ENCODE data around the gene PADI4.
"Not testable (repeated sequence)": the region's sequence is repeated elsewhere in the genome, so short reads cannot be mapped to it uniquely, and the experiment has no call there.

The PADI4 gene

DNA sequence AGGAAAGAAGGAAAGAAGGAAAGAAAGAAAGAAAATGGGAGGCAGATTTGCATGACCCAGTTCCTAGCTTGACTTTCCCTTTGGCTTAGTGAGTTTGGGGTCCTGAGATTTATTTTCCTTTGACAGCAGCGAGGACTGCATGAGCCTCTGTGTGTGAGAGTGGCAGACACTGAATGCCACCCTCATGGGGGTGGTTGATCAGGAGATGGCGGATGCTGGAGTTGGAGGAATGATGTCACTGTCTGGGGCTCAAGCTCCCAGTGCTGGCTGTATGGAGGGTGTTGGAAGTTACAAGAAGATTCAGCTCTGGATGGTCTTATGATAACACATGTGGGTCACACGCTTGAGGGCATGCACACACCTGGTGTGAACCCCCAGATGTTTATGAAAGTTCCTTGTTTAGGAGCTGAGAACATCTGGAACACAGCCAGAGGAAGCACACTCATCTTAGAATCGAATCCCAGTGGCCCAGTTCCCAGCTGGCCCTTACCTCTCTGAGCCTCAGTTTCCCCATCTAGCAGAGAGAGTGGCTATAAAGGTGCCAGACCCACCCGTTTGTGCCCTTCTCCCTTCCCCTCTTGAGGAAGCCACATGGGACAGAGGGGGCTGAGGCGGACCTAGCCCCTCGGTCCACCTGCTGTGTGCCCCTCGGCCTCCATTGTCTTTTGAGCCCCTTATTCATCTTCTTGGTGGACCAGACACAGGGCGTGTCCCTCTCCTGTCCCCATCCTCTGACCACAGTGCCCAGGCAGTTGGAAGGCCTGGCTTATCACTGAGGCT is 5.7 kb downstream of the PADI4 start:
- DNase-seq (ENCODE audit: low read depth): no peak

DNA sequence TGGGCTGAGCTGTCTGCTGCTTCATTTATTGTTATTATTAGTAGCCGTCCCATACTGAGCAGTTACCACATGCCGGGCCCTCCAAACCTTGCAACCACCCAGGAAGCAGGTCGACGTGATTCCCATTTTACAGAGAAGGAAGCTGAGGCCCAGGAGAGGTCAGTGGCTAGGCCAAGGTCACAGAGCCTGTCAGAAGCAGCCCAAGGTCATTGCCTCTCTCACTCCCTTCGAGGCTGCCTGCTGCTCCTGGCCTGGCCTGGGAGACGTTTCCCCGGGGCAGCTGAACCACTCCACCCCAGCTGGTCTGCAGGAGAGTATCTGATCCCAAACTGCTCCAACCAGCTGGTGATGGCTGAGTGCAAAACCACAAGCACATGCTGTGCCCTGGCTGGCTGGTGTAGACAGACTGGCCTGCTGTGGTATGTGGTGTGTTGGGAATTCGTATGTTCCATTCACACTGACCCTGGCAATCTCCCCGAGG is 6.5 kb downstream of the PADI4 start:
- no peak for DNase-seq (ENCODE audit: low read depth)

- DNase-seq (ENCODE audit: low read depth): no peak
These were observed 7.6 kb downstream of the PADI4 start for GRCh38 chr1:17315542-17316130.

GRCh38 chr1:17316704-17317103 is 8.7 kb downstream of the PADI4 start:
- no peak for DNase-seq (ENCODE audit: low read depth)

DNA sequence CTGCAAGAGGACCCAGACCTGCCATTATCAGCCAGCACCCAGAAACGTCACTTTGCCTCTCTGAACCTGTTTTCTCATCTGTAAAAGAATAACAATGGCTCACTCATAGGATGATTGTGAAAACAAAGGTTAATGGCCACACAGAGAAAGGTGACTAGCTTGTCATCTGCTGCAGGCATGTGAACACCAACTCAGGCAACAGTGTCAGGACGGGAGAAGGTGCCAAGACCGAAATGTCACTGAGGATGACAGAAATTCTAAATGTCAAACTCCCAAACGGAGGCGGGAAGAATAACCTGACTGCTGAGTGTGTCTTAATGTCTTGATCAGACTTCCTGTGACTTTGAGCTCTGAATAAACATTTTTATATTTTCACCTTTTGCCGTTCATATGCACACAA is 10.3 kb downstream of the PADI4 start:
- no peak for DNase-seq (ENCODE audit: low read depth)

DNA sequence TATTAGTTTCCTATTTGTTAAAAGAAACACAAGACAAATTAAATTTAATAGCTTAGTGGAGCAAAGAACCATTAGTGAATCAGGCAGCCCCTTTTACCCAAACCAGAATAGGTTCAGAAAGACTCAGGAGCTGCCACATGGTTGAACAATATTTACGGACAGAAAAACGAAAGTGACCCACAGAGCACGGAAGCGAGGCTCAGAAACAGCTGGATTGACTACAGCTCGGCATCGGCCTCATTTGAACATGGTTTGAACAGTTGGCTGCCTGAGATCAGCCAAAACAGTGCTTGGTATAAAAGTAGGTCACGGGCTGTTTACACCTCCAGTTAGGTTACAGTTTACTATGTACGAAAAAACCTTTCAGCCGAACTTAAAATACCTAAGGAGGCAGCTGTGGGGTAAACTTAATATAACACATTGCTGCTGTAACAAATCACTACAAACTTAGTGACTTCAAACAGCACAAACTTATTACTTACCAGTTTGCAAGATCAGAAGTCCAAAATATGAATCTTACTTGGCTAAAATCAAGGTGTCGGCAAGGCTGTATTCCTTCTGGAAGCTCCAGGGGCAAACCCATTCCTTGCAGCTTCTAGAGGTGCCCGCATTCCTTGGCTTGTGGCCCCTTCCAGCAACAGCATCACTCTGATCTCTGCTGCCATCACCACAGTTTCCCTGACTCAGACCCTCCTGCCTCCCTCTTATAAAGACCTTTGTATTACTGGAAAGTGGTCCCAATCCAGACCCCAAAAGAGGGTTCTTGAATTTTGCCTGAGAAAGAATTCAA is 11.8 kb downstream of the PADI4 start:
- DNase-seq (ENCODE audit: low read depth): no peak

DNA sequence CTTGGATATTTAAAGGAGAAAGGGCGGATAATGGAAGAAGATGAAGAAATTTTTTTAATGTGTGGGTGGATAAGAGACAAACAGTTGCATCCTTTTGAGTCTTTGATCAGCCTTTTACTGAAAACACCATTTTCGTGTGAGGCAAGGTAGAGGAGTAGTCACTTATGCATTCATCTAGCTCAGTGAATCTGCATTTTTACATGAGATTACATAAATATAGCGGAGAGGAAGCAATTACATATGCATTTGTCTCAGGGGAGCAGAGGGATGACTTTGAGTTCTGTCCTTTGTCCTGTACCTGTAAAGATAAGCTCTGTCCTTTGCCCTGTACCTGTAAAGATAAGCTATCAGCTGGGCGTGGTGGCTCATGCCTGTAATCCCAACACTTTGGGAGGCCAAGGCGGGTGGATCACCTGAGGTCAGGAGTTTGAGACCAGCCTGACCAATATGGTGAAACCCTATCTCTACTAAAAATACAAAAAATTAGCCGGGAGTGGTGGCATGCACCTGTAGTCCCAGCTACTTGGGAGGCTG is 13.9 kb downstream of the PADI4 start:
- not testable (repeated sequence) for DNase-seq (ENCODE audit: low read depth)

DNA sequence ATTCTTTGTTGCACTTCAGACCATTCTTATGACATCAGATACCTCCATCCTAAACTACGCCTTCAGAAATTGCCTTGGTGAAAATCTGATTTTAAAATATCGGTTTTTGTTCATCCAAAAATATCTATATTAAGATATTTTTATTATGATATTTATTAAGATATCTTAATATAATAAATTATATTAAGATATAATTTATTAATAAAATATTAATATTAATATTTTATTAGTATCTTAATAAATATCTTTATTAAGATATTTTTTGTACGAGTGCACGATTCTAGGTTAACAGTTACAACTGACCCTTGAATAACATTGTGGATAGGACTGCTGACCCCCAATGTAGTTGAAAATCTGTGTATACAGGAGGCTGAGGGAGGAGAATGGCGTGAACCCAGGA is 20.9 kb downstream of the PADI4 start:
- DNase-seq (ENCODE audit: low read depth): no peak

GRCh38 chr1:17329610-17330009 is 21.6 kb downstream of the PADI4 start:
- DNase-seq (ENCODE audit: low read depth): no peak

- no peak for DNase-seq (ENCODE audit: low read depth)
These were observed 22.9 kb downstream of the PADI4 start for GRCh38 chr1:17330856-17331255.

DNA sequence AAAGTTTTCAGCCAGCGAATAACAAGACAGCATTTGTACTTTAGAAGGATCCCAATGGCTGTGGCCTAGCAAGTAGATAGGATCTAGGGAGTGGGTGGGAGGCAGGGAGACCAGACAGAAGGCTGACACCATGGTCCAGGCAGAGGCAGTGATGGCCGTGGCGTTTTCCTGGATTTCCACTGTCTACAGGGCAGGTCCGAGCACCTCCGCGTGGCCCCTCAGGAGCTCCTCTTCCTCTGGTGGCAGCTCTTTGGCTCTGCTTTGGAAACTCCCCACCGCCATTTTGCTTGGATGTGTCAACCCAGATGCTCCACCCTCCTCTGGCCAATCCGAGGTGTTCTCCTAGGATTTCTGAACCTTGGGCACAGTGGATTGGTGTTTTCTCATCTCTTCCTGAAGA is 25.1 kb downstream of the PADI4 start:
- no peak for DNase-seq (ENCODE audit: low read depth)

- DNase-seq (ENCODE audit: low read depth): peak; percentile 69
These were observed 28.1 kb downstream of the PADI4 start for GRCh38 chr1:17335821-17336710.

DNA sequence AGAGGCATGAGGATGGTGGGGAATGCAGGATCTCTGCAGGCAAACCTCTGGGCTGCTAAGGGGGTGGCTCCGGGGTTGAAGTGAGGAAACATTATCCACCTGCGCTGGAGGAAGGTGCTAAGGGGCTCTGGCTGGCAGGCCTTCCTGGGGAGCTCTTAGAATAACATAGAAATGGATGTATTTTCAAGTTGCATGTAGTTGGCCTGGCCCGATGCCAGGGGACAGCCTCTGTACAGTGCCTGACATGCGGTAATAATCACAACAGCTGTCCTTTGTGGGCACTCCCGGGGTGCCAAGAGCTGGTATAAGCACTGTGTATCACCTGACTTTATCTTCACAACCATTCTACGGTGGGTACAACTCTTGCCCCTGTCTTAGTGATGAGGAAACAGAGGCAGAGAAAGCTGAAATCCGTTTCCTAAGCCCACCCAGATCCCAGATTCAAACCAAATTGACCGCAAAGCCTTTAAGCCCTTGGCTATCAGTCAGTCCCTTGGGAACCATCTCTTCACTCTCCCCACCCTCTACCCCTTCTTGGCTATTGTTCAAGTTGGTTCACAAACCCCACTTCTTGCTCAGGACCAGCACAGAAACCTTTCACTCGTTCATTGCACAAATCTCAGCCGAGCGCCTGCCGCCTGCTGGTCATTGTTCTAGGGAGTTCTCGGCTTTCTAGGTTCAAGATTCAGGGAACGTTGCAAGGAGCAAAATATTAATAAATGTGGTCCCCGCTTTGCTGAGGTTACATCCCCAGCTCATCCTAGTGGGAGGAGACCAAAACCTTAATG is 30.9 kb downstream of the PADI4 start:
- no peak for DNase-seq (ENCODE audit: low read depth)

DNA sequence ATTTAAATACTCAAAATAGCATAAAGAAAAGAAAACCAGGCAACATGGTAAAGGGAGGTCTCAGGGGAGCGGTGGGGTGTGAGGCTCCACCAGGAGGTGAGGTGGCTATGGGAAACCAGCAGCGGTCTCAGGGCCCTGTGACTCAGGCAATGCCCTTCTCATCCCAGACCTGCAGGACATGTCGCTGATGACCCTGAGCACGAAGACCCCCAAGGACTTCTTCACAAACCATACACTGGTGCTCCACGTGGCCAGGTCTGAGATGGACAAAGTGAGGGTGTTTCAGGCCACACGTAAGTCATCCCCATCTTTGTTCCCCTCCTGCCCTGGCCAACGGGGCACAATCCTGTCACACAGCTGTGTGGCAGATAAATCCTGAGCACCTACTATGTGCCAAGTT is 31.5 kb downstream of the PADI4 start:
- no peak for DNase-seq (ENCODE audit: low read depth)

- no peak for DNase-seq (ENCODE audit: low read depth)
These were observed 32.4 kb downstream of the PADI4 start for GRCh38 chr1:17340358-17340757.

- DNase-seq (ENCODE audit: low read depth): no peak
These were observed 34.0 kb downstream of the PADI4 start for GRCh38 chr1:17342014-17342441.

DNA sequence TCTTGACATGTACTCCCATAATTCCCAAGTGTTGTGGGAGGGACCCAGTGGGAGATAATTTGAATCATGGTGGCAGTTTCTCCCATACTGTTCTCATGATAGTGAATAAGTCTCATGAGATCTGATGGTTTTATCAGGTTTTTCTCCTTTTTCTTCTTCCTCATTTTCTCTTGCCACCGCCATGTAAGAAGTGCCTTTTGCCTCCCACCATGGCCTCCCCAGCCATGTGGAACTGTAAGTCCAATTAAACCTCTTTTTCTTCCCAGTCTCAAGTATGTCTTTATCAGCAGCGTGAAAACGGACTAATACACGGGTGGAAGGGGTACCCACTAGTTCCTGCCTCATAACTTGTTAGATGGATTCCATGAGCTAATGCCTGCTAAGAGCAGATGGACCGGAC is 37.5 kb downstream of the PADI4 start:
- DNase-seq (ENCODE audit: low read depth): not testable (repeated sequence)

- DNase-seq (ENCODE audit: low read depth): no peak
These were observed 38.2 kb downstream of the PADI4 start for GRCh38 chr1:17346046-17346789.

GRCh38 chr1:17347769-17348592 is 40.0 kb downstream of the PADI4 start:
- DNase-seq (ENCODE audit: low read depth): peak; percentile 49

Measured in EH (cell line).